ENCODE data around the gene TCP11L1.
"Not testable (repeated sequence)": the region's sequence is repeated elsewhere in the genome, so short reads cannot be mapped to it uniquely, and the experiment has no call there.

Gene TCP11L1

GRCh38 chr11:33027233-33027632 is 12.1 kb upstream of the TCP11L1 start:
- ChIA-PET POLR2A (no interaction called here), CTCF (interaction anchor here (1.0 to 1.2 kb wide), 3 partner anchors 11 to 30 kb away, joined by 3 to 4 read pairs (median 3); no protein-coding TSS in a partner anchor)
- no peak for DNase-seq (ENCODE audit: extremely low spot score)
- no peak for TF ChIP-seq CTCF (IDR thresholded peaks at IDR 0.05; ENCODE audit: control extremely low read depth, extremely low read depth, low read depth, missing control alignments)

GRCh38 chr11:33027846-33028536 is 11.4 kb upstream of the TCP11L1 start:
- DNase-seq (ENCODE audit: extremely low spot score): no peak
- CTCF ChIA-PET: interaction anchor here (1.0 to 1.2 kb wide), 3 partner anchors 10 to 20 kb away, joined by 3 to 4 read pairs (median 3); no protein-coding TSS in a partner anchor
- POLR2A ChIA-PET: no interaction called here
- no peak for TF ChIP-seq CTCF (IDR thresholded peaks at IDR 0.05; ENCODE audit: control extremely low read depth, extremely low read depth, low read depth, missing control alignments)

- ChIA-PET POLR2A (no interaction called here), CTCF (interaction anchor here (1.1 to 4.1 kb wide), 2 partner anchors 8 to 19 kb away, joined by 3 to 28 read pairs; no protein-coding TSS in a partner anchor)
- no peak for DNase-seq (ENCODE audit: extremely low spot score)
- TF ChIP-seq CTCF (IDR thresholded peaks at IDR 0.05; ENCODE audit: control extremely low read depth, extremely low read depth, low read depth, missing control alignments): no peak
Measured at GRCh38 chr11:33028537-33028914, 10.8 kb upstream of the TCP11L1 start.

- DNase-seq (ENCODE audit: extremely low spot score); POLR2A ChIA-PET: not testable (repeated sequence)
- CTCF ChIA-PET: interaction anchor here (1.1 to 4.1 kb wide), 2 partner anchors 8 to 19 kb away, joined by 3 to 28 read pairs; no protein-coding TSS in a partner anchor
Measured at GRCh38 chr11:33029218-33029617, 10.2 kb upstream of the TCP11L1 start.

GRCh38 chr11:33033493-33033892 is 5.9 kb upstream of the TCP11L1 start:
- POLR2A ChIA-PET: no interaction called here
- no peak for DNase-seq (ENCODE audit: extremely low spot score)
- CTCF ChIA-PET: interaction anchor here (1.0 to 1.7 kb wide), 5 partner anchors 8 to 217 kb away, joined by 3 to 6 read pairs (median 4); no protein-coding TSS in a partner anchor
- TF ChIP-seq CTCF (IDR thresholded peaks at IDR 0.05; ENCODE audit: control extremely low read depth, extremely low read depth, low read depth, missing control alignments): no peak

GRCh38 chr11:33035011-33035410 is 4.4 kb upstream of the TCP11L1 start:
- CTCF ChIA-PET: interaction anchor here (1.1 to 1.7 kb wide), 3 partner anchors 10 to 28 kb away, joined by 3 to 6 read pairs (median 6); no protein-coding TSS in a partner anchor
- DNase-seq (ENCODE audit: extremely low spot score): no peak
- POLR2A ChIA-PET: no interaction called here
- no peak for TF ChIP-seq CTCF (IDR thresholded peaks at IDR 0.05; ENCODE audit: control extremely low read depth, extremely low read depth, low read depth, missing control alignments)
